PC-9 (cell line): Measurements from ENCODE around the gene APCDD1L. TPM values are rescaled to one million over a fixed set of nuclear protein-coding genes. Genes with fewer than 3 reads are reported as not detected.

ENCODE experiments used
- BruUV-seq: library from RNA; stranded (reverse); fragments of 400-500 nt; replicated peaks from 2 replicates; lab custom pipeline; 2021; lab: Mats Ljungman, UMichigan
- CTCF ChIA-PET: fragments of 300-600 bp; sonication (Branson Sonifier 250); formaldehyde crosslinking; loops from one replicate; lab custom pipeline; 2022; ENCODE audit warnings: antibody characterized with exemption; lab: Charles Lee
- POLR2A ChIA-PET: fragments of 300-600 bp; sonication (Branson Sonifier 250); formaldehyde crosslinking; loops from one replicate; lab custom pipeline; 2022; ENCODE audit warnings: antibody characterized with exemption; ENCODE audit not compliant: unreplicated experiment; lab: Charles Lee
- DNase-seq, 2 experiments: peaks; one replicate each; pipeline versions ENCODE4 v3.0.0 to v3.0.0-alpha.2; 2015 to 2022; ENCODE audit warnings: mixed read lengths in 1 of 2
- H2AFZ ChIP-seq: fragments of 200-600 bp; sonication (generic); 2 replicates; pipeline ENCODE4 v1.8.1; 2017; ENCODE audit warnings: antibody characterized with exemption
- H3F3A ChIP-seq: fragments of 200-600 bp; sonication (generic); 2 replicates; pipeline ENCODE4 v1.8.1; 2017; ENCODE audit warnings: antibody characterized with exemption, mild to moderate bottlenecking, low read depth; ENCODE audit not compliant: insufficient read depth
- H3K27ac ChIP-seq: fragments of 200-600 bp; sonication (generic); 2 replicates; pipeline ENCODE4 v1.6.1; 2016; ENCODE audit warnings: mixed run types
- H3K27me3 ChIP-seq: fragments of 200-600 bp; sonication (generic); 2 replicates; pipeline ENCODE4 v1.6.1; 2016; ENCODE audit warnings: low read depth, mixed run types; ENCODE audit not compliant: insufficient read depth
- H3K36me3 ChIP-seq: fragments of 200-600 bp; sonication (generic); 2 replicates; pipeline ENCODE4 v1.6.1; 2016; ENCODE audit warnings: low read depth, mixed run types
- H3K4me1 ChIP-seq: fragments of 200-600 bp; sonication (generic); replicated peaks from 2 replicates; pipeline ENCODE4 v1.6.1; 2016; ENCODE audit warnings: mixed run types; ENCODE audit not compliant: insufficient read depth
- H3K4me2 ChIP-seq: fragments of 200-600 bp; sonication (generic); 2 replicates; pipeline ENCODE4 v1.6.1; 2017; ENCODE audit warnings: mixed run types
- H3K4me3 ChIP-seq: fragments of 200-600 bp; sonication (generic); 2 replicates; pipeline ENCODE4 v1.6.1; 2016; ENCODE audit warnings: mixed run types
- H3K79me2 ChIP-seq: fragments of 200-600 bp; sonication (generic); 2 replicates; pipeline ENCODE4 v1.6.1; 2017; ENCODE audit warnings: low read depth, mixed run types
- H3K9me2 ChIP-seq: fragments of 200-600 bp; sonication (generic); 2 replicates; pipeline ENCODE4 v1.8.1; 2017; ENCODE audit warnings: mild to moderate bottlenecking; ENCODE audit not compliant: insufficient read depth
- H3K9me3 ChIP-seq: fragments of 200-600 bp; sonication (generic); 2 replicates; pipeline ENCODE4 v1.8.1; 2016; ENCODE audit warnings: low read depth; ENCODE audit not compliant: insufficient read depth
- H4K20me1 ChIP-seq: fragments of 200-600 bp; sonication (generic); 2 replicates; pipeline ENCODE4 v1.8.1; 2017; ENCODE audit not compliant: insufficient read depth
- CTCF ChIP-seq: fragments of 200-600 bp; sonication (generic); conservative IDR thresholded peaks from 2 replicates; pipeline ENCODE4 v1.6.1; 2017; ENCODE audit warnings: mixed run types, antibody characterized with exemption, mild to moderate bottlenecking, moderate library complexity
- EZH2 ChIP-seq: fragments of 200-600 bp; sonication (generic); IDR thresholded peaks from 2 replicates; pipeline ENCODE4 v1.8.0; 2017; ENCODE audit warnings: antibody characterized with exemption, low read depth
- intact Hi-C: fragments of 100-400 bp; cut with micrococcal nuclease; formaldehyde crosslinking; loops from one replicate; pipeline ENCODE4 v1.10.0; 2022; ENCODE audit not compliant: unreplicated experiment
- total RNA-seq: library from RNA; stranded (reverse); gene quantifications from 2 replicates; pipeline ENCODE4 v1.2.3, GENCODE V29; 2021

The APCDD1L gene
- total RNA-seq, 1 experiment from 2014 or later, result 3.0 TPM

GRCh38 chr20:58558486-58559367 is 43.5 kb upstream of the APCDD1L start:
- Histone ChIP-seq H3K4me2 (no peak overlapping the region), H3K9me3 (no peaks in the 10 kb centered on the region), H3K36me3 (no peaks in the 10 kb centered on the region), H4K20me1 (no peaks in the 10 kb centered on the region), H3K4me3 (no peak overlapping the region), H3K79me2 (no peaks in the 10 kb centered on the region), H3K27ac (no peak overlapping the region), H3K9me2 (no peaks in the 10 kb centered on the region), H3K27me3 (no peaks in the 10 kb centered on the region), H3K4me1 (peaks cover 15% of the 10 kb centered on the region), H3F3A (peaks cover 2% of the 10 kb centered on the region; the same call in 1 of the 2 replicates), H2AFZ (no peak overlapping the region)
- BruUV-seq, result no TSS peak
- ChIA-PET CTCF (no interaction called here), POLR2A (no interaction called here)
- DNase-seq, result peak in 1 of 2 experiments; percentile 28
- no peak for TF ChIP-seq EZH2
- intact Hi-C loops, result no loop called here

- H3K9me3 ChIP-seq, result no peaks in the 10 kb centered on the region
- H3K9me2 ChIP-seq, result no peaks in the 10 kb centered on the region
- no peak overlapping the region for H3K4me2 ChIP-seq
- H3K79me2 ChIP-seq, result no peaks in the 10 kb centered on the region
- POLR2A ChIA-PET, result no interaction called here
- TF ChIP-seq CTCF (no peak), EZH2 (no peak)
- H3K4me1 ChIP-seq, result peaks cover 15% of the 10 kb centered on the region
- intact Hi-C loops, result no loop called here
- H2AFZ ChIP-seq, result no peak overlapping the region
- no TSS peak for BruUV-seq
- H3K27ac ChIP-seq, result no peak overlapping the region
- no peaks in the 10 kb centered on the region for H4K20me1 ChIP-seq
- peak in 1 of 2 experiments; percentile 31 for DNase-seq
- H3K36me3 ChIP-seq, result no peaks in the 10 kb centered on the region
- no peaks in the 10 kb centered on the region for H3K27me3 ChIP-seq
- peaks cover 2% of the 10 kb centered on the region; the same call in 1 of the 2 replicates for H3F3A ChIP-seq
- H3K4me3 ChIP-seq, result no peak overlapping the region
- CTCF ChIA-PET, result no interaction called here
These were observed 42.6 kb upstream of the APCDD1L start for GRCh38 chr20:58557733-58558342.

GRCh38 chr20:58556961-58557360 is 41.8 kb upstream of the APCDD1L start:
- CTCF ChIA-PET, result no interaction called here
- POLR2A ChIA-PET, result no interaction called here

More at GRCh38 chr20:58556961-58557360, 41.8 kb upstream of the APCDD1L start:
- no peak overlapping the region for H3K4me2 ChIP-seq
- no peaks in the 10 kb centered on the region for H3K36me3 ChIP-seq
- H3K9me2 ChIP-seq, result no peaks in the 10 kb centered on the region
- H3K9me3 ChIP-seq, result no peaks in the 10 kb centered on the region
- H3K79me2 ChIP-seq, result no peaks in the 10 kb centered on the region
- H3F3A ChIP-seq, result peaks cover 2% of the 10 kb centered on the region; the same call in 1 of the 2 replicates
- H2AFZ ChIP-seq, result no peak overlapping the region
- no peaks in the 10 kb centered on the region for H3K27me3 ChIP-seq
- peaks cover 15% of the 10 kb centered on the region for H3K4me1 ChIP-seq
- no peak overlapping the region for H3K27ac ChIP-seq
- no peaks in the 10 kb centered on the region for H4K20me1 ChIP-seq
- intact Hi-C loops, result no loop called here
- no TSS peak for BruUV-seq
- no peak overlapping the region for H3K4me3 ChIP-seq
- TF ChIP-seq CTCF, result no peak
- TF ChIP-seq EZH2, result no peak
- DNase-seq, result peak in 1 of 2 experiments; percentile 21
